IMR-90 (cell line): ENCODE results near the gene ALDH1A2. TPM values are rescaled to one million over a fixed set of nuclear protein-coding genes. Genes with fewer than 3 reads are reported as not detected.
A peak's percentile ranks its signal among the peaks of the same experiment; 100 is the strongest.

Experiments
- ATAC-seq: fragments of 200-7000 bp; cut with Tn5 transposase; 2 replicates; pipeline ENCODE4 v1.9.1; 2020; ENCODE audit warnings: low read depth, mild to moderate bottlenecking, moderate library complexity
- Bru-seq: library from RNA; stranded (reverse); fragments of 400-500 nt; gene quantifications from one replicate; lab custom pipeline; 2021; lab: Mats Ljungman, UMichigan
- BruChase-seq, 2 experiments: library from RNA; stranded (reverse); fragments of 400-500 nt; gene quantifications; one replicate each; lab custom pipeline; 2021; lab: Mats Ljungman, UMichigan
- BruUV-seq: library from RNA; stranded (reverse); fragments of 400-500 nt; replicated peaks from 2 replicates; lab custom pipeline; 2021; lab: Mats Ljungman, UMichigan
- CTCF ChIA-PET: fragments of 300-600 bp; formaldehyde crosslinking; extraction: SDS; loops from one replicate; lab custom pipeline; 2021; ENCODE audit warnings: antibody characterized with exemption; lab: Yijun Ruan, JAX
- POLR2A ChIA-PET: fragments of 300-600 bp; sonication (Branson Sonifier 250); formaldehyde crosslinking; loops from one replicate; lab custom pipeline; 2022; ENCODE audit warnings: antibody characterized with exemption; ENCODE audit not compliant: unreplicated experiment; lab: Charles Lee
- DNase-seq: peaks from one replicate; pipeline ENCODE4 v3.0.0; 2013
- H2AFZ ChIP-seq: replicated peaks from 2 replicates; pipeline ENCODE3; 2013; ENCODE audit warnings: low read length, mild to moderate bottlenecking; ENCODE audit not compliant: poor library complexity
- H2AK5ac ChIP-seq: 2 replicates; pipeline ENCODE4 v1.6.1; 2013; ENCODE audit warnings: low read depth, low read length, inconsistent platforms
- H2AK9ac ChIP-seq: replicated peaks from 2 replicates; pipeline ENCODE3; 2013; ENCODE audit warnings: mild to moderate bottlenecking, low read depth, low read length, moderate library complexity; ENCODE audit not compliant: poor library complexity
- H2BK120ac ChIP-seq: 2 replicates; pipeline ENCODE4 v1.6.1; 2013; ENCODE audit warnings: low read depth, low read length, inconsistent platforms
- H2BK15ac ChIP-seq: 3 replicates; pipeline ENCODE4 v1.6.1; 2013; ENCODE audit warnings: low read depth, low read length, inconsistent platforms
- H2BK20ac ChIP-seq: 2 replicates; pipeline ENCODE4 v1.6.1; 2013; ENCODE audit warnings: low read depth, mild to moderate bottlenecking, inconsistent platforms, low read length, moderate library complexity
- H2BK5ac ChIP-seq: 2 replicates; pipeline ENCODE4 v1.6.1; 2013; ENCODE audit warnings: mild to moderate bottlenecking, low read depth, low read length, inconsistent platforms; ENCODE audit not compliant: poor library complexity, severe bottlenecking
- H3K14ac ChIP-seq: replicated peaks from 2 replicates; pipeline ENCODE4 v1.6.1; 2013; ENCODE audit warnings: low read depth, low read length, inconsistent platforms
- H3K18ac ChIP-seq: 2 replicates; pipeline ENCODE4 v1.6.1; 2013; ENCODE audit warnings: low read depth, low read length, control low read depth
- H3K23ac ChIP-seq: 2 replicates; pipeline ENCODE4 v1.6.1; 2013; ENCODE audit warnings: low read depth, low read length, inconsistent platforms
- H3K27ac ChIP-seq: 2 replicates; pipeline ENCODE4 v1.5.1; 2013; ENCODE audit warnings: mild to moderate bottlenecking, control low read depth, low read length; ENCODE audit not compliant: insufficient read depth
- H3K27me3 ChIP-seq: 2 replicates; pipeline ENCODE4 v1.6.1; 2013; ENCODE audit warnings: low read length; ENCODE audit not compliant: control insufficient read depth, insufficient read depth
- H3K36me3 ChIP-seq: 2 replicates; pipeline ENCODE4 v1.6.1; 2013; ENCODE audit warnings: low read length, mixed read lengths; ENCODE audit not compliant: control insufficient read depth, insufficient read depth
- H3K4ac ChIP-seq: 2 replicates; pipeline ENCODE4 v1.6.1; 2013; ENCODE audit warnings: low read depth, low read length, inconsistent platforms
- H3K4me1 ChIP-seq: 2 replicates; pipeline ENCODE4 v1.6.1; 2013; ENCODE audit warnings: low read length, mixed read lengths; ENCODE audit not compliant: control insufficient read depth, insufficient read depth
- H3K4me2 ChIP-seq: 2 replicates; pipeline ENCODE4 v1.6.1; 2013; ENCODE audit warnings: low read depth, mild to moderate bottlenecking, control low read depth, low read length, moderate library complexity
- H3K4me3 ChIP-seq: 2 replicates; pipeline ENCODE4 v1.5.1; 2013; ENCODE audit warnings: low read depth, mild to moderate bottlenecking, control low read depth, low read length, moderate library complexity; ENCODE audit not compliant: insufficient read depth
- H3K56ac ChIP-seq: 2 replicates; pipeline ENCODE4 v1.6.1; 2013; ENCODE audit warnings: low read length, inconsistent platforms; ENCODE audit not compliant: insufficient read depth; ENCODE audit errors: extremely low read depth
- H3K79me1 ChIP-seq, 2 experiments: 2 replicates each; pipeline ENCODE4 v1.6.1; 2013; ENCODE audit warnings: low read length in 2 of 2, inconsistent platforms in 1 of 2, low read depth in 1 of 2
- H3K9ac ChIP-seq: 2 replicates; pipeline ENCODE4 v1.6.1; 2013; ENCODE audit warnings: low read depth, low read length, control low read depth
- H3K9me1 ChIP-seq: 2 replicates; pipeline ENCODE4 v1.6.1; 2013; ENCODE audit warnings: low read length, inconsistent platforms; ENCODE audit not compliant: insufficient read depth
- H3K9me3 ChIP-seq: 2 replicates; pipeline ENCODE4 v1.6.1; 2013; ENCODE audit warnings: low read length; ENCODE audit not compliant: control insufficient read depth, insufficient read depth
- H4K20me1 ChIP-seq: 2 replicates; pipeline ENCODE4 v1.6.1; 2013; ENCODE audit warnings: low read length, inconsistent platforms; ENCODE audit not compliant: insufficient read depth
- H4K5ac ChIP-seq: 2 replicates; pipeline ENCODE4 v1.6.1; 2013; ENCODE audit warnings: mild to moderate bottlenecking, low read depth, low read length, control low read depth
- H4K8ac ChIP-seq, 2 experiments: 2 replicates each; pipeline ENCODE4 v1.6.1; 2013; ENCODE audit warnings: low read depth in 2 of 2, low read length in 2 of 2, control low read depth in 1 of 2, inconsistent platforms in 1 of 2
- H4K91ac ChIP-seq: 2 replicates; pipeline ENCODE4 v1.6.1; 2013; ENCODE audit warnings: low read depth, low read length, inconsistent platforms; ENCODE audit not compliant: insufficient read depth
- BHLHE40 ChIP-seq: fragments of 150-350 bp; IDR thresholded peaks from 2 replicates; pipeline ENCODE4 v1.6.1; 2016; ENCODE audit warnings: mild to moderate bottlenecking, low read depth, low read length
- CEBPB ChIP-seq: IDR thresholded peaks from 2 replicates; pipeline ENCODE4 v1.6.1; 2012; ENCODE audit warnings: low read depth, low read length, improper control_type of control experiment
- CHD1 ChIP-seq: IDR thresholded peaks from 2 replicates; pipeline ENCODE4 v1.6.1; 2012; ENCODE audit warnings: low read depth, low read length, improper control_type of control experiment
- FOS ChIP-seq: fragments of 150-350 bp; IDR thresholded peaks from 2 replicates; pipeline ENCODE4 v1.6.1; 2016; ENCODE audit warnings: low read depth, low read length
- MAFK ChIP-seq: IDR thresholded peaks from 2 replicates; pipeline ENCODE4 v1.6.1; 2012; ENCODE audit warnings: low read depth, low read length, improper control_type of control experiment
- MAZ ChIP-seq: IDR thresholded peaks from 2 replicates; pipeline ENCODE4 v1.6.1; 2012; ENCODE audit warnings: low read depth, mild to moderate bottlenecking, low read length, improper control_type of control experiment, moderate library complexity, borderline replicate concordance
- MXI1 ChIP-seq: IDR thresholded peaks from 2 replicates; pipeline ENCODE4 v1.6.1; 2012; ENCODE audit warnings: low read depth, mild to moderate bottlenecking, low read length, moderate library complexity, borderline replicate concordance
- NFE2L2 ChIP-seq: fragments of 150-350 bp; IDR thresholded peaks from 2 replicates; pipeline ENCODE4 v1.6.1; 2016; ENCODE audit warnings: low read depth, mild to moderate bottlenecking, low read length
- POLR2A ChIP-seq: IDR thresholded peaks from 2 replicates; pipeline ENCODE4 v1.6.1; 2012; ENCODE audit warnings: mild to moderate bottlenecking, low read depth, low read length
- RAD21 ChIP-seq: IDR thresholded peaks from 2 replicates; pipeline ENCODE4 v1.6.1; 2012; ENCODE audit warnings: low read length, improper control_type of control experiment
- RCOR1 ChIP-seq: IDR thresholded peaks from 2 replicates; pipeline ENCODE4 v1.6.1; 2012; ENCODE audit warnings: mild to moderate bottlenecking, low read length, improper control_type of control experiment; ENCODE audit not compliant: insufficient replicate concordance
- RFX5 ChIP-seq: IDR thresholded peaks from 2 replicates; pipeline ENCODE4 v1.8.0; 2012; ENCODE audit warnings: low read depth, mild to moderate bottlenecking, low read length, moderate library complexity
- WGBS, 2 experiments: methylation state at CpG; one replicate each; pipeline versions ENCODE4 v1.1.5 to v1.1.7; 2013; ENCODE audit warnings: missing lambda C conversion rate in 2 of 2; ENCODE audit not compliant: insufficient read length in 1 of 2; ENCODE audit errors: extremely low coverage in 2 of 2; 5-methylcytosine and 5-hydroxymethylcytosine counted together
- dilution Hi-C: fragments of 300-500 bp; cut with HindIII; formaldehyde crosslinking; loops from one replicate; pipeline ENCODE4 v1.14.3; 2018; ENCODE audit warnings: low sequenced_read_pairs; ENCODE audit not compliant: unreplicated experiment
- in situ Hi-C: fragments of 300-500 bp; cut with MboI; formaldehyde crosslinking; loops from 3 replicates; pipeline ENCODE4 v1.14.3; 2019; ENCODE audit warnings: low sequenced_read_pairs, inconsistent platforms, mixed read lengths
- intact Hi-C: fragments of 100-400 bp; cut with micrococcal nuclease; formaldehyde crosslinking; loops from 2 replicates; pipeline ENCODE4 v1.10.0; 2022
- long read RNA-seq: library from polyadenylated mRNA; unstranded; transcript quantifications from one replicate; pipeline ENCODE4 v2.0.0, GENCODE V29; 2021; ENCODE audit not compliant: unreplicated experiment
- polyA plus RNA-seq, 3 experiments: library from polyadenylated mRNA; depleted of rRNA; stranded (reverse); fragments of >200 nt; gene quantifications; 2 replicates each; pipeline ENCODE4 v1.2.3, GENCODE V29; 2012; ENCODE audit warnings: low replicate concordance in 1 of 3
- total RNA-seq: library from RNA; depleted of rRNA; stranded (reverse); fragments of >200 nt; gene quantifications from 2 replicates; pipeline ENCODE4 v1.2.3, GENCODE V29; 2012; rRNA removed
- TF ChIP-seq, protein P1 (sequence below): fragments of 150-350 bp; IDR thresholded peaks from 2 replicates; pipeline ENCODE4 v1.6.1; 2016; ENCODE audit warnings: low read depth, mild to moderate bottlenecking, low read length, moderate library complexity, borderline replicate concordance
- TF ChIP-seq, protein P2 (sequence below): conservative IDR thresholded peaks from 2 replicates; pipeline ENCODE4 v1.5.1; 2012; ENCODE audit warnings: mild to moderate bottlenecking, low read depth, low read length, improper control_type of control experiment

Gene ALDH1A2
- total RNA-seq: not detected in 2 replicates
- not detected in 2 replicates for polyA plus RNA-seq (2012; rRNA removed)
- not detected in 2 replicates for polyA plus RNA-seq (2012; cell fraction: cytosol; rRNA removed)
- polyA plus RNA-seq (2012; cell fraction: nucleus; rRNA removed; ENCODE audit: low replicate concordance): not detected in 2 replicates
- percentile 30 among the genes with signal in this experiment for Bru-seq, nascent RNA
- BruChase-seq, experiment 1, labeled RNA remaining after a 6-hour chase: percentile 39 among the genes with signal in this experiment
- BruChase-seq, experiment 2, labeled RNA remaining after a 2-hour chase: percentile 44 among the genes with signal in this experiment
- long read RNA-seq: 0 reads

DNA sequence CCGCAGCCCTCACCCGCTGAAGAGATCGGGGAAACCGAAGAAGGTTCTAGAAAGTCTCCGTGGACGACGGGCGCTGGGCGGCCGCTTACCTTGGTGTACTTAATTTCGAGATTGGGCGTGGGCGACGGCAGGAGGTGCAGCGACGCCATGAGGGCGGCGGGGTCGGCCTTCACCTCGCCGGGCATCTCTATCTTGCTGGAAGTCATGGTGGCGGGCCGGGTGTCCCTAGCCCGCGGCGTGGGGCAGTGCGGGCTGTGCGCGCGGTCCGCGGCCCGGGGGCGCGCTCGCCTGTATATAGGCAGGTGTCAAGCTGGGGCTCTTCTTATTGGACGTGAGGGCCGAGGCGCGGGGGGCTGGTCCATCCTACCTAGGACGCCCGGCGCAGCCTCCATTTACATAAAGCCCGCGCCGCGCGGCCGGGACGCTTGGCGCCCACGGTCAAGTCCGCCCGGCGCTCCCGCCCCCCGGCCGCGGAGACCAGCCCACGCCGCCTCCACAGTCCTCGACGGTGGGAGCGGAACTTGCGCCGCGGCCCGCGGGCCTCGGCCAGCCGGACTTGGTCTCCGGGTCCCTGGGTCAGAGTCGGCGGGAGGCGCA lies at the start of gene ALDH1A2:
ALDH1A2 (minus strand) TSS at position 267 of the 597 bp plus-strand sequence; CDS start at position 206, 61 bp downstream.
- Histone ChIP-seq H3K14ac (no peak within 1 kb of the TSS), H3K18ac (no peak within 1 kb of the TSS), H3K9ac (no peak within 1 kb of the TSS), H2BK5ac (no peak within 1 kb of the TSS), H3K9me1 (no peaks in the 10 kb centered on the region), H2BK120ac (no peak within 1 kb of the TSS), H4K5ac (no peak within 1 kb of the TSS), H2BK15ac (no peak within 1 kb of the TSS), H4K8ac (no peak within 1 kb of the TSS), H3K4me2 (peak within 1 kb of the TSS; percentile 85; the same call in 1 of the 2 replicates), H2AK5ac (no peak within 1 kb of the TSS), H3K27ac (no peak within 1 kb of the TSS), H3K4ac (no peak within 1 kb of the TSS), H3K27me3 (peaks cover 50% of the 10 kb centered on the region), H3K79me1 (no peaks in the 10 kb centered on the region), H3K4me1 (0 out of 2 replicates have a peak, but pooled peaks cover 1% of the 10 kb centered on the region), H2AK9ac (no peak within 1 kb of the TSS), H4K20me1 (no peaks in the 10 kb centered on the region), H2AFZ (peak within 1 kb of the TSS; percentile 89), H3K56ac (no peak within 1 kb of the TSS), H2BK20ac (no peak within 1 kb of the TSS), H3K4me3 (peak within 1 kb of the TSS; percentile 34; the same call in 1 of the 2 replicates), H3K36me3 (no peaks in the 10 kb centered on the region), H3K23ac (no peak within 1 kb of the TSS), H4K91ac (no peak within 1 kb of the TSS), H3K9me3 (peaks cover 8% of the 10 kb centered on the region)
- CTCF ChIA-PET: no interaction called here
- BruUV-seq: no TSS peak
- in situ Hi-C loops: no loop called here
- ATAC-seq (no peak), DNase-seq (no peak)
- POLR2A ChIA-PET: no interaction called here
- dilution Hi-C loops: no loop called here
- 3% methylated on average over 44 of the region's 75 CpGs; no CpG with 5 or more reads in 1 of the 2 experiments for WGBS, 2 experiments
- TF ChIP-seq RFX5 (no peak), FOS (no peak), MXI1 (no peak), MAZ (no peak), POLR2A (no peak), CHD1 (no peak), RCOR1 (no peak), CEBPB (no peak), BHLHE40 (no peak), MAFK (no peak), RAD21 (no peak), NFE2L2 (no peak)
- TF ChIP-seq, protein P1, sequence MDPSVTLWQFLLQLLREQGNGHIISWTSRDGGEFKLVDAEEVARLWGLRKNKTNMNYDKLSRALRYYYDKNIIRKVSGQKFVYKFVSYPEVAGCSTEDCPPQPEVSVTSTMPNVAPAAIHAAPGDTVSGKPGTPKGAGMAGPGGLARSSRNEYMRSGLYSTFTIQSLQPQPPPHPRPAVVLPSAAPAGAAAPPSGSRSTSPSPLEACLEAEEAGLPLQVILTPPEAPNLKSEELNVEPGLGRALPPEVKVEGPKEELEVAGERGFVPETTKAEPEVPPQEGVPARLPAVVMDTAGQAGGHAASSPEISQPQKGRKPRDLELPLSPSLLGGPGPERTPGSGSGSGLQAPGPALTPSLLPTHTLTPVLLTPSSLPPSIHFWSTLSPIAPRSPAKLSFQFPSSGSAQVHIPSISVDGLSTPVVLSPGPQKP: no peak
- TF ChIP-seq, protein P2, sequence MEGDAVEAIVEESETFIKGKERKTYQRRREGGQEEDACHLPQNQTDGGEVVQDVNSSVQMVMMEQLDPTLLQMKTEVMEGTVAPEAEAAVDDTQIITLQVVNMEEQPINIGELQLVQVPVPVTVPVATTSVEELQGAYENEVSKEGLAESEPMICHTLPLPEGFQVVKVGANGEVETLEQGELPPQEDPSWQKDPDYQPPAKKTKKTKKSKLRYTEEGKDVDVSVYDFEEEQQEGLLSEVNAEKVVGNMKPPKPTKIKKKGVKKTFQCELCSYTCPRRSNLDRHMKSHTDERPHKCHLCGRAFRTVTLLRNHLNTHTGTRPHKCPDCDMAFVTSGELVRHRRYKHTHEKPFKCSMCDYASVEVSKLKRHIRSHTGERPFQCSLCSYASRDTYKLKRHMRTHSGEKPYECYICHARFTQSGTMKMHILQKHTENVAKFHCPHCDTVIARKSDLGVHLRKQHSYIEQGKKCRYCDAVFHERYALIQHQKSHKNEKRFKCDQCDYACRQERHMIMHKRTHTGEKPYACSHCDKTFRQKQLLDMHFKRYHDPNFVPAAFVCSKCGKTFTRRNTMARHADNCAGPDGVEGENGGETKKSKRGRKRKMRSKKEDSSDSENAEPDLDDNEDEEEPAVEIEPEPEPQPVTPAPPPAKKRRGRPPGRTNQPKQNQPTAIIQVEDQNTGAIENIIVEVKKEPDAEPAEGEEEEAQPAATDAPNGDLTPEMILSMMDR: no peak
- intact Hi-C loops: loop anchor here (5.0 kb wide), 1 partner anchor 313 kb away; no protein-coding TSS in a partner anchor
